AG04450 (cell line): ENCODE measurements around the gene PPP2R5E. TPM values are rescaled to one million over a fixed set of nuclear protein-coding genes. Genes with fewer than 3 reads are reported as not detected.

Experiments used
- CTCF ChIA-PET: fragments of 300-600, 350-600 bp; formaldehyde crosslinking; extraction: SDS; loops from one replicate; lab custom pipeline; 2022; ENCODE audit warnings: antibody characterized with exemption, inconsistent platforms; lab: Charles Lee
- POLR2A ChIA-PET: fragments of 350-600 bp; formaldehyde crosslinking; extraction: SDS; loops from one replicate; lab custom pipeline; 2021; ENCODE audit warnings: antibody characterized with exemption, inconsistent platforms; lab: Yijun Ruan, JAX
- DNase-seq: peaks from one replicate; pipeline ENCODE4 v3.0.0-alpha.2; 2011; ENCODE audit warnings: low read depth, low spot score
- H3K27ac ChIP-seq: one replicate; pipeline ENCODE4 v1.5.1; 2012; ENCODE audit warnings: low read depth, low read length, control low read depth
- H3K27me3 ChIP-seq: one replicate; pipeline ENCODE4 v1.6.0; 2012; ENCODE audit warnings: low read length; ENCODE audit not compliant: control insufficient read depth, insufficient read depth
- H3K4me3 ChIP-seq: 2 replicates; pipeline ENCODE4 v1.5.1; 2011; ENCODE audit warnings: mild to moderate bottlenecking, low read depth, low read length, control low read depth
- H3K9me3 ChIP-seq: 2 replicates; pipeline ENCODE4 v1.5.1; 2012; ENCODE audit warnings: low read length; ENCODE audit not compliant: control insufficient read depth, insufficient read depth
- polyA plus RNA-seq: library from polyadenylated mRNA; depleted of rRNA; stranded (reverse); fragments of >200 nt; gene quantifications from 2 replicates; pipeline ENCODE4 v1.2.3, GENCODE V29; 2011
- TF ChIP-seq, protein P1 (sequence below): IDR thresholded peaks from 2 replicates; pipeline ENCODE4 v1.5.1; 2011; ENCODE audit warnings: low read depth, low read length, control low read depth, inconsistent platforms

Gene PPP2R5E
- polyA plus RNA-seq, 1 experiment = 20.3 TPM

GRCh38 chr14:63565448-63565847 lies 22.3 kb upstream of the PPP2R5E start:
- Histone ChIP-seq H3K27me3 (no peaks in the 10 kb centered on the region), H3K4me3 (no peak overlapping the region), H3K27ac (no peak overlapping the region), H3K9me3 (no peaks in the 10 kb centered on the region)
- TF ChIP-seq, protein P1, sequence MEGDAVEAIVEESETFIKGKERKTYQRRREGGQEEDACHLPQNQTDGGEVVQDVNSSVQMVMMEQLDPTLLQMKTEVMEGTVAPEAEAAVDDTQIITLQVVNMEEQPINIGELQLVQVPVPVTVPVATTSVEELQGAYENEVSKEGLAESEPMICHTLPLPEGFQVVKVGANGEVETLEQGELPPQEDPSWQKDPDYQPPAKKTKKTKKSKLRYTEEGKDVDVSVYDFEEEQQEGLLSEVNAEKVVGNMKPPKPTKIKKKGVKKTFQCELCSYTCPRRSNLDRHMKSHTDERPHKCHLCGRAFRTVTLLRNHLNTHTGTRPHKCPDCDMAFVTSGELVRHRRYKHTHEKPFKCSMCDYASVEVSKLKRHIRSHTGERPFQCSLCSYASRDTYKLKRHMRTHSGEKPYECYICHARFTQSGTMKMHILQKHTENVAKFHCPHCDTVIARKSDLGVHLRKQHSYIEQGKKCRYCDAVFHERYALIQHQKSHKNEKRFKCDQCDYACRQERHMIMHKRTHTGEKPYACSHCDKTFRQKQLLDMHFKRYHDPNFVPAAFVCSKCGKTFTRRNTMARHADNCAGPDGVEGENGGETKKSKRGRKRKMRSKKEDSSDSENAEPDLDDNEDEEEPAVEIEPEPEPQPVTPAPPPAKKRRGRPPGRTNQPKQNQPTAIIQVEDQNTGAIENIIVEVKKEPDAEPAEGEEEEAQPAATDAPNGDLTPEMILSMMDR = no peak
- CTCF ChIA-PET = interaction anchor here (2.0 kb wide), 1 partner anchor 176 kb away, joined by 4 read pairs; no protein-coding TSS in a partner anchor
- POLR2A ChIA-PET = no interaction called here
- DNase-seq = no peak

GRCh38 chr14:63564318-63564717 lies 21.1 kb upstream of the PPP2R5E start:
- POLR2A ChIA-PET = interaction anchor here (0.7 kb wide), 1 partner anchor 83 kb away, joined by 3 read pairs; no protein-coding TSS in a partner anchor
- TF ChIP-seq, protein P1 = no peak

DNA sequence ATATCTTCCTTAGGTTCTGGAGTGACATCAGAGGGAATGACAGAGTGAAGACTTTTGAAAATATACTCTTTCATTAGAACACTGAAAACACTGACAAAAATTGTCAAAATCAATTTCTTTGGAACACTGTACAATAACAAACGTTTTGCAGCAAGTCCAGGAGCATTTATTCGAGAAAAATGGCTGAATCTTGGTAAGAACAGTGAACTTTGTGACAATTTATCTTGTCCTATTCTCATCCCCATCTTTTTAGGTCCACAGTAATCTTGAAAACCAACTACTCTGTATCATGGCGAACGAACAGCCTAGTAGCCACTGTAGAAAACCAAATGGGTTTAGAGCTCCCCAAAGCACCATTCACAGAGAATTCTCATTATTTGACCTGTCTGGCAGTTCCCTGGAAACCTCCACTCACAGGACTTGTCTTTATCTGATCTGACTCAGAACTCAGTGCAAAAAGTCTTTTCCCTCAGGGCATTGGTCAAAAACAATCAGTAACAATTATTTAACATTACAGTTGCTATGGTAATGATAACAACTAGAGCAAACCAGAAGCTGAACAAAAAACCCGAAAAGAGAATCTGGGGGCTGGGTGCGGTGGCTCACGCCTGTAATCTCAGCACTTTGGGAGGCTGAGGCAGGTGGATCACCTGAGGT lies 20.3 kb upstream of the PPP2R5E start:
- no peak overlapping the region for H3K27ac ChIP-seq
- no peak overlapping the region for H3K4me3 ChIP-seq
- no peaks in the 10 kb centered on the region for H3K9me3 ChIP-seq
- TF ChIP-seq, protein P1 = no peak
- ChIA-PET POLR2A (no interaction called here), CTCF (interaction anchor here (2.0 kb wide), 1 partner anchor 174 kb away, joined by 4 read pairs; no protein-coding TSS in a partner anchor)
- no peak for DNase-seq
- H3K27me3 ChIP-seq = no peaks in the 10 kb centered on the region

More at GRCh38 chr14:63564318-63564717, 21.1 kb upstream of the PPP2R5E start:
- CTCF ChIA-PET = interaction anchor here (2.0 kb wide), 1 partner anchor 175 kb away, joined by 4 read pairs; no protein-coding TSS in a partner anchor
- Histone ChIP-seq H3K27me3 (no peaks in the 10 kb centered on the region), H3K4me3 (no peak overlapping the region), H3K27ac (no peak overlapping the region), H3K9me3 (no peaks in the 10 kb centered on the region)
- no peak for DNase-seq

DNA sequence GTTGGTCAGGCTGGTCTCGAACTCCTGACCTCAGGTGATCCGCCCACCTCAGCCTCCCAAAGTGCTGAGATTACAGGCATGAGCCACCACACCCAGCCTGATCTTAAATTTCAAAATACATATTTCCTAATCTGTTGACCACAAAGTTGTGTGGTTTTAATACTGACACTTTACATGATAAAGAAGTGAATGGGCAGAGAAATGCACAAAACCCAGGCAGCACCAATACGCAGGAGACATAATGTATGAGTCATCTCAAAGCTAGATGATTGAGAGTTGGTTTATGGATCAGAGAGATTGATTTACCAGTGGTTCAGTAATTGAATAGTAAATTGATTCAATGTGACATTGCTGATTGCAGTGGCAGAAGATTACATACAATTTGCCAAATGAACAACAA lies 19.2 kb upstream of the PPP2R5E start:
- Histone ChIP-seq H3K4me3 (no peak overlapping the region), H3K9me3 (no peaks in the 10 kb centered on the region), H3K27ac (no peak overlapping the region), H3K27me3 (no peaks in the 10 kb centered on the region)
- ChIA-PET CTCF (interaction anchor here (0.6 to 1.3 kb wide), 2 partner anchors 174 to 218 kb away, joined by 3 to 5 read pairs; no protein-coding TSS in a partner anchor), POLR2A (no interaction called here)
- no peak for DNase-seq
- TF ChIP-seq, protein P1 = no peak

- no peak for DNase-seq
- no peak overlapping the region for H3K4me3 ChIP-seq
- ChIA-PET CTCF (interaction anchor here (1.4 kb wide), 1 partner anchor 167 kb away, joined by 5 read pairs; no protein-coding TSS in a partner anchor), POLR2A (no interaction called here)
- H3K27me3 ChIP-seq = no peaks in the 10 kb centered on the region
- TF ChIP-seq, protein P1 = no peak
- no peak overlapping the region for H3K27ac ChIP-seq
- no peaks in the 10 kb centered on the region for H3K9me3 ChIP-seq
Observed at GRCh38 chr14:63555572-63555971, 12.4 kb upstream of the PPP2R5E start.
